OCI-LY7 (cell line): ENCODE data around the gene FAM151A. TPM values are rescaled to one million over a fixed set of nuclear protein-coding genes. Genes with fewer than 3 reads are reported as not detected.

ENCODE experiments used
- BruUV-seq: library from RNA; stranded (reverse); fragments of 400-500 nt; replicated peaks from 2 replicates; lab custom pipeline; 2021; lab: Mats Ljungman, UMichigan
- CTCF ChIA-PET: fragments of 300-600 bp; sonication (Branson Sonifier 250); formaldehyde crosslinking; loops from one replicate; lab custom pipeline; 2022; ENCODE audit warnings: antibody characterized with exemption; ENCODE audit not compliant: unreplicated experiment; lab: Charles Lee
- POLR2A ChIA-PET: fragments of 300-600 bp; sonication (Branson Sonifier 250); formaldehyde crosslinking; loops from one replicate; lab custom pipeline; 2022; ENCODE audit warnings: antibody characterized with exemption; lab: Charles Lee
- DNase-seq: peaks from one replicate; pipeline ENCODE4 v3.0.0-alpha.2; 2015; ENCODE audit warnings: low spot score
- H2AFZ ChIP-seq: fragments of 200-600 bp; sonication (generic), shearing (Covaris generic); 2 replicates; pipeline ENCODE4 v1.6.1; 2014; ENCODE audit warnings: mild to moderate bottlenecking, antibody characterized with exemption, low read length, moderate library complexity
- H3K27ac ChIP-seq: fragments of 200-600 bp; sonication (generic); 2 replicates; pipeline ENCODE4 v1.5.1; 2014; ENCODE audit warnings: mixed run types, low read depth, mild to moderate bottlenecking, moderate library complexity, low read length, inconsistent platforms; ENCODE audit not compliant: poor library complexity, severe bottlenecking
- H3K36me3 ChIP-seq: fragments of 200-600 bp; sonication (generic); 2 replicates; pipeline ENCODE4 v1.6.1; 2014; ENCODE audit warnings: mild to moderate bottlenecking, antibody characterized with exemption, low read length, moderate library complexity, mixed read lengths; ENCODE audit not compliant: insufficient read depth
- H3K4me1 ChIP-seq: fragments of 200-600 bp; sonication (generic); 2 replicates; pipeline ENCODE4 v1.5.1; 2014; ENCODE audit warnings: mild to moderate bottlenecking, low read length; ENCODE audit not compliant: insufficient read depth, poor library complexity, severe bottlenecking
- H3K4me2 ChIP-seq: fragments of 200-600 bp; sonication (generic); 2 replicates; pipeline ENCODE4 v1.6.1; 2014; ENCODE audit warnings: mild to moderate bottlenecking, low read length
- H3K4me3 ChIP-seq: fragments of 200-600 bp; sonication (generic); 2 replicates; pipeline ENCODE4 v1.5.1; 2014; ENCODE audit warnings: mild to moderate bottlenecking, low read depth, low read length; ENCODE audit not compliant: poor library complexity, severe bottlenecking
- H3K79me2 ChIP-seq: fragments of 200-600 bp; sonication (generic); 2 replicates; pipeline ENCODE4 v1.6.1; 2016; ENCODE audit warnings: low read depth, mild to moderate bottlenecking, low read length, moderate library complexity, mixed read lengths; ENCODE audit not compliant: insufficient read depth
- H3K9me2 ChIP-seq: fragments of 200-600 bp; sonication (generic); 2 replicates; pipeline ENCODE4 v1.6.1; 2016; ENCODE audit warnings: mild to moderate bottlenecking, low read length, mixed read lengths; ENCODE audit not compliant: insufficient read depth
- H3K9me3 ChIP-seq: fragments of 200-600 bp; sonication (generic); 2 replicates; pipeline ENCODE4 v1.6.1; 2014; ENCODE audit warnings: mild to moderate bottlenecking, mixed run types, low read length, mixed read lengths
- H4K20me1 ChIP-seq: fragments of 200-600 bp; sonication (generic); 2 replicates; pipeline ENCODE4 v1.6.1; 2014; ENCODE audit warnings: mild to moderate bottlenecking, antibody characterized with exemption, low read length, moderate library complexity, mixed read lengths; ENCODE audit not compliant: insufficient read depth
- EZH2phosphoT487 ChIP-seq: fragments of 200-600 bp; sonication (generic); IDR thresholded peaks from 2 replicates; pipeline ENCODE4 v1.6.1; 2018; ENCODE audit warnings: low read depth, borderline replicate concordance, mild to moderate bottlenecking, mixed run types, antibody characterized with exemption, low read length, moderate library complexity, mixed read lengths
- intact Hi-C: fragments of 100-400 bp; cut with micrococcal nuclease; formaldehyde crosslinking; loops from one replicate; pipeline ENCODE4 v1.10.0; 2022; ENCODE audit not compliant: unreplicated experiment
- total RNA-seq, 2 experiments: library from RNA; depleted of rRNA in 1 of 2; stranded (reverse); fragments of >200 nt in 1 of 2; shearing (Covaris generic) in 1 of 2; gene quantifications; 2 replicates each; pipeline ENCODE4 v1.2.3, GENCODE V29; 2014 to 2022
- TF ChIP-seq, protein P1 (sequence below): fragments of 200-600 bp; sonication (generic); conservative IDR thresholded peaks from 2 replicates; pipeline ENCODE4 v1.5.1; 2014; ENCODE audit warnings: mild to moderate bottlenecking, antibody characterized with exemption, low read length, moderate library complexity, mixed read lengths

FAM151A gene
- total RNA-seq, 2 experiments from 2014 or later = not detected

GRCh38 chr1:54606096-54606989, 17.0 kb downstream of the FAM151A start:
- Histone ChIP-seq H3K4me2 (no peak overlapping the region), H3K4me3 (no peak overlapping the region), H3K4me1 (peaks cover 10% of the 10 kb centered on the region), H3K79me2 (no peaks in the 10 kb centered on the region), H2AFZ (no peak overlapping the region), H3K9me2 (no peaks in the 10 kb centered on the region), H3K9me3 (no peaks in the 10 kb centered on the region), H4K20me1 (no peaks in the 10 kb centered on the region), H3K36me3 (no peaks in the 10 kb centered on the region), H3K27ac (no peak overlapping the region)
- POLR2A ChIA-PET = no interaction called here
- BruUV-seq = no TSS peak
- no peak for DNase-seq
- TF ChIP-seq EZH2phosphoT487 = no peak
- TF ChIP-seq, protein P1, sequence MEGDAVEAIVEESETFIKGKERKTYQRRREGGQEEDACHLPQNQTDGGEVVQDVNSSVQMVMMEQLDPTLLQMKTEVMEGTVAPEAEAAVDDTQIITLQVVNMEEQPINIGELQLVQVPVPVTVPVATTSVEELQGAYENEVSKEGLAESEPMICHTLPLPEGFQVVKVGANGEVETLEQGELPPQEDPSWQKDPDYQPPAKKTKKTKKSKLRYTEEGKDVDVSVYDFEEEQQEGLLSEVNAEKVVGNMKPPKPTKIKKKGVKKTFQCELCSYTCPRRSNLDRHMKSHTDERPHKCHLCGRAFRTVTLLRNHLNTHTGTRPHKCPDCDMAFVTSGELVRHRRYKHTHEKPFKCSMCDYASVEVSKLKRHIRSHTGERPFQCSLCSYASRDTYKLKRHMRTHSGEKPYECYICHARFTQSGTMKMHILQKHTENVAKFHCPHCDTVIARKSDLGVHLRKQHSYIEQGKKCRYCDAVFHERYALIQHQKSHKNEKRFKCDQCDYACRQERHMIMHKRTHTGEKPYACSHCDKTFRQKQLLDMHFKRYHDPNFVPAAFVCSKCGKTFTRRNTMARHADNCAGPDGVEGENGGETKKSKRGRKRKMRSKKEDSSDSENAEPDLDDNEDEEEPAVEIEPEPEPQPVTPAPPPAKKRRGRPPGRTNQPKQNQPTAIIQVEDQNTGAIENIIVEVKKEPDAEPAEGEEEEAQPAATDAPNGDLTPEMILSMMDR = no peak
- intact Hi-C loops = no loop called here
- CTCF ChIA-PET = no interaction called here

DNA sequence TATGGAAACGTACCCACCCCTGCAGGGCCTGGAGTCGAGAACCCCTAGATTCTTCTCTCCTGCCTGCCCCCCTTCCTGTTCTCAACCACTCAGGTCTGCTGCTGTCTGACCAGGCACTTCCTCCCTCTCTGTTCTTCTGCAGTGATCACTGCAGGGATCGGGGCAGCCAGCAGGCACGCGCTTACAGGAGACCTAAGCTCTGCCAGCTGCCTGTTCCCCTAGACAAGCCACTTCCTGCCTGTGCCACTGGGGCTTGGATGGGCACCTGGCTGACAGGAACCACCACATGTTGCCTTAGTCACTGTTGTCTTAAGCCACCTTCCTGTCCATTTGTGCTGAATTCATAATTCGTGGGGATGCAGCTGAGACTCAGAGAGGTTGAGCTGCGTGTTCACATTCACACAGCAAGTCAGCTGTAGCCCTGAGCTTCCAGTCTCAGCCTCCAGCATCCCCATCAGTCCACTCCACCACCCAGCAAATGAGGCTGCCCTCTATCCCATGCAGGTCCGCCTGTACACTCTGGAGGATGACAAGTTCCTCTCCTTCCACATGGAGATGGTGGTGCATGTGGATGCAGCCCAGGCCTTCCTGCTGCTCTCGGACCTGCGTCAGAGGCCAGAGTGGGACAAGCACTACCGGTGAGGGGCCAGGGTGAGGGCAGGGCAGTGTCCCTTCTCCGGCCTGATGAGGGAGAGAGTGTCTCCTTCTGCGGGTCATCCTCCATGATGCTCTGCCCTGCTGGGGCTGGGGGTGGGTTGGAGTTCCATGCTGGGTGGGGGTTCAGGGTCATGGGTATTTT, 18.6 kb downstream of the FAM151A start:
- H3K9me2 ChIP-seq = no peaks in the 10 kb centered on the region
- H3K4me2 ChIP-seq = peak overlapping the region; percentile 38
- POLR2A ChIA-PET = no interaction called here
- H3K9me3 ChIP-seq = no peaks in the 10 kb centered on the region
- DNase-seq = peak; percentile 62
- peak overlapping the region; percentile 11; the same call in 1 of the 2 replicates for H2AFZ ChIP-seq
- TF ChIP-seq, protein P1 = no peak
- no peak for TF ChIP-seq EZH2phosphoT487
- CTCF ChIA-PET = interaction anchor here (0.6 kb wide), 1 partner anchor 12 kb away, joined by 3 read pairs; no protein-coding TSS in a partner anchor
- no peak overlapping the region for H3K27ac ChIP-seq
- no peak overlapping the region for H3K4me3 ChIP-seq
- intact Hi-C loops = no loop called here
- no peaks in the 10 kb centered on the region for H4K20me1 ChIP-seq
- no TSS peak for BruUV-seq
- H3K36me3 ChIP-seq = no peaks in the 10 kb centered on the region
- H3K4me1 ChIP-seq = peaks cover 10% of the 10 kb centered on the region
- no peaks in the 10 kb centered on the region for H3K79me2 ChIP-seq
